Measurements from ENCODE around the gene DOCK1. TPM values are rescaled to one million over a fixed set of nuclear protein-coding genes. Genes with fewer than 3 reads are reported as not detected.
A peak's percentile ranks its signal among the peaks of the same experiment; 100 is the strongest.

DOCK1 gene
- total RNA-seq, 2 donors from 2014 or later, result 1.1 TPM

DNA sequence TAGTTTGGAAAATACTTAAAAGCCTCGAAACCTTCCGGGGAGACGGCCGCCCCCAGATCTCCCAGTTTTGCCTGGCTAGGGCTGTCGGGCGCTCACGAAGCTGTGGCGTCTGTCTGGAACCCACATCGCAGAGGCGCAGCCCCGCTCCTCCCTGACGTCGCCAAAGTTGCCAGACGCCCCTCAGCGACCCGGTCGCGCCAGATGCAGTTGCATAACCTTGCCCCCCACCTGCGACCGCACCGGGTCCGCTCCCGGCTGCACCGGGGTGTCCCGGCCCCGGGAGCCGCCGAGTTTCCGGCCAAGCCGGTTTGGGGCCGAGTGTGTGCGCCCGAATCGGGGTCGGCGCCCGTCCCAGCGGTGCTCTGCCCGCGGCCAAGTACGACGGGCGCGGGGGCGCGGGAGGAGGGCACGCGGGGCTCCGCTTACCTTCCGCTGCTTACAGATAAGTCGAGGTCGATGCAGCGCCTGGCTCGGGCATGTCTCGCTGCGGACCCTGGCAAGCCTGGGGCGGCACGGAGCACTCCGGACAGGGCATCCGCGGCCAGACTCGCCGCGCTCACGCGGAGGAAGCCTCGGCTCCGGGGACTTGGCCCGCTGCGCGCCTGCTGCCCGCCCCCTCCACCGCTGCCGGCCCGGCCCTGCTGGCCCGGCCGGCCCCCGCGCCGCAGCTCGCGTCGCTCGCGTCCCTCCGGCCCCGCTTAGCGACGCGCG is 290.5 kb downstream of the DOCK1 start:
- DNase-seq (ENCODE audit: low spot score in 2 of 2), result no peak
- no peaks in the 10 kb centered on the region for H3K36me3 Mint-ChIP-seq
- no peak for ATAC-seq

DNA sequence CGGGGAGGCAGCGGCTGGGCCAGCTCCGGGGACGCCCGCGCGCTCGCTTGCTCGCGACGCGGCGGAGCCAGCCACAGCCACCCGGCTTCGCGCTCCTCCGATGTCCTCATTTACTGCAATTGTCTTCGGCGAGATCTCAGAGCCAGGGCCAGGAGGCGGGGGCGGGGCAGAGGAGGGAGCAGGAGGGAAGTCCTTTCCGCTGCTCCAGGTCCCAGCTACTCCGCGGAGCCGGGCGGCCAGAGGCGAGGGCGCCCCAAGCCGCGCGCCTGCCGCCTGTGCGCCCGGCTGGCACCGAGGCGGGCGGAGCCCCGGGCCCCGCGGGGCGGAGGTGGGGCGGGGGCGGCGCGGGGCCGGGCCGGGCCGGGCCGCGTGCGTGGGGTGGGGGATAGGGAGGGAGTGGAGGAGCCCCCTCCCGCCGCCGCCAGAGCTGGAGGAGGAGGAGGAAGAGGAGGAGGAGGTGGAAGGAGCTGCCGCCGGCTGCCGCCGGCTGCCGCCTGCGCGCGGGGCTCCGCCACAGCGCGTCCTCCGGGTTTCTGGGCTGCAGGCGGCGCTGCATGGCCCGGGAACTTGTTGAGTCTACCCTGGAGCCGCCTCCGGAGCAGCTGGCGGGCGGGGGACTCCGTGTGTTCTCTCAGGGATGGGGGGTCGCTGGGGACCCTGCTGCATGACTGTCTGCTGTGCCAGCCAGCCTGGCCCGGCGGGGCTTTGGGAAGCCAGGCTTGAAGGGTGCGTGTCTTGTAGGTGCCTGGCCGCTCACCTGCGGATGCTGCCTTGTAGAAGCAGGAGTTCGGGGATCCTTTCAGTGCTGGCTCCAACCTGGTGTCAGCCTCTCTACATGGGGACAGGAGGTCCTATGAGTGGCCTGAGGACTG is 291.3 kb downstream of the DOCK1 start, which contains the start of gene INSYN2A:
Gene INSYN2A (minus strand): TSS at position 310 of the 872 bp plus-strand sequence. CDS start 20,196 bp downstream, outside the sequence.
- Mint-ChIP-seq H3K27ac (no peak within 1 kb of the TSS), H3K36me3 (no peaks in the 10 kb centered on the region), H3K9me3 (no peaks in the 10 kb centered on the region)
- no peak for DNase-seq (ENCODE audit: low spot score in 2 of 2)
- peak in 1 of 2 donors; percentile 40 for ATAC-seq

More for the DNA sequence above, 290.5 kb downstream of the DOCK1 start:
- Mint-ChIP-seq H3K9me3 (no peaks in the 10 kb centered on the region), H3K27ac (no peak overlapping the region)

DNA sequence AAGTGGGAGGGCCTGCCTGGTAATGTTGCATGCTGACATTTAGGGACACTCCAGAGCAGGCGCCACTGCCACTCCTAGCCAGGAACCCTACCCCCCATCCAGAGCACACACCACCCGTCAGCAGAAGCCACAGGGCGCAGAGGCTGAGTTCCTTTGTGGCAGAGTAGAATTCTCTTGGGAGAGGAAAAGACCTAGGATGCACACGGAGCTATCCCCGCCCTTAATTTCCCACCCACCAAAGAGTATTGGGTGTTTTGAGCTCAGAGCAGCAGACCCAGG is 291.9 kb downstream of the DOCK1 start:
- Mint-ChIP-seq H3K36me3 (no peaks in the 10 kb centered on the region), H3K9me3 (no peaks in the 10 kb centered on the region), H3K27ac (no peak overlapping the region)
- ATAC-seq (no peak), DNase-seq (ENCODE audit: low spot score in 2 of 2) (no peak)

GRCh38 chr10:127198307-127198706 is 293.1 kb downstream of the DOCK1 start:
- no peak for DNase-seq (ENCODE audit: low spot score in 2 of 2)

DNA sequence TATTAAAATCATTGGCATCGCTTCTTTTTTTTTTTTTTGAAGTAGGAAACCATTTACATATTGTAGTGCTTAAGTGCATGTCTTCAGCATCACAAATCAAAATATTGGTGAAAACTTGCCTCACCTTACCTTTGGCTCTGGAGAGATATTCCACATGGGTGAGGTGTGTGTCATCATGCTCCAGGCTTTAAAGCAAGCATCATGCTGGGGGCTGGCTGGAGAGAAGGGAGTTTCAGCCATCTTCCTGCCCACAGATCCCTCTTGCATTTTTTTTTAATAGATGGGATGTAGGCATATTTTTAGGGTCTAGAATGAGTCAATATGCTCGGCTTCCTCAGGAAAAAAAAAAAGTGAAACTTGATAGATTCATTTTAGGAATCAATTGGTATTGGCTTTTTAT is 293.5 kb downstream of the DOCK1 start:
- H3K9me3 Mint-ChIP-seq, result no peaks in the 10 kb centered on the region
- no peak for ATAC-seq
- H3K36me3 Mint-ChIP-seq, result no peaks in the 10 kb centered on the region
- DNase-seq (ENCODE audit: low spot score in 2 of 2), result no peak
- no peak overlapping the region for H3K27ac Mint-ChIP-seq

More at GRCh38 chr10:127198307-127198706, 293.1 kb downstream of the DOCK1 start:
- Mint-ChIP-seq H3K9me3 (no peaks in the 10 kb centered on the region), H3K27ac (no peak overlapping the region), H3K36me3 (no peaks in the 10 kb centered on the region)
- no peak for ATAC-seq

DNA sequence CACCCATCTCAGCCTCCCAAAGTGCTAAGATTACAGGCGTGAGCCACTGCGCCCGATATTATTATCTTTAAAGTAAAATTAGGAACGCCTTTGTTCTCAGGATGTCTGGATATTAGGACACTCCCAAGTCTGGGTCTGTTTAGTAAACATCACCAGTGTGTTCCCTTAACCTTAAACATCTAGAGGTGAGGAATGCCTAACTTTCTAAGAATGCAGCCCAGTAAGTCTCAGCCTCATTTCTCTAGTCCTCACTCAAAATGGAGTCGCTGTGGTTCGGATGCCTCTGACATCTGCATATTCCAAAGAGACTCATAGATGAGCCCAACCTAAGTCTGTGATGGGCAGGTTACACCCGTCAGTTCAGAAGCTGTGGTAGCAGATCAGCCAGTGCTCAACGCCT is 295.4 kb downstream of the DOCK1 start:
- no peaks in the 10 kb centered on the region for H3K36me3 Mint-ChIP-seq
- ATAC-seq, result no peak
- no peaks in the 10 kb centered on the region for H3K9me3 Mint-ChIP-seq
- DNase-seq (ENCODE audit: low spot score in 2 of 2), result no peak
- H3K27ac Mint-ChIP-seq, result no peak overlapping the region

- ATAC-seq (no peak), DNase-seq (ENCODE audit: low spot score in 2 of 2) (no peak)
- Mint-ChIP-seq H3K27ac (no peak overlapping the region), H3K36me3 (no peaks in the 10 kb centered on the region), H3K9me3 (no peaks in the 10 kb centered on the region)
Measured at GRCh38 chr10:127203067-127203466, 297.8 kb downstream of the DOCK1 start.

- no peaks in the 10 kb centered on the region for H3K9me3 Mint-ChIP-seq
- DNase-seq (ENCODE audit: low spot score in 2 of 2), result no peak
- no peak for ATAC-seq
- H3K36me3 Mint-ChIP-seq, result no peaks in the 10 kb centered on the region
- no peak overlapping the region for H3K27ac Mint-ChIP-seq
Measured at GRCh38 chr10:127207081-127207480, 301.9 kb downstream of the DOCK1 start.

DNA sequence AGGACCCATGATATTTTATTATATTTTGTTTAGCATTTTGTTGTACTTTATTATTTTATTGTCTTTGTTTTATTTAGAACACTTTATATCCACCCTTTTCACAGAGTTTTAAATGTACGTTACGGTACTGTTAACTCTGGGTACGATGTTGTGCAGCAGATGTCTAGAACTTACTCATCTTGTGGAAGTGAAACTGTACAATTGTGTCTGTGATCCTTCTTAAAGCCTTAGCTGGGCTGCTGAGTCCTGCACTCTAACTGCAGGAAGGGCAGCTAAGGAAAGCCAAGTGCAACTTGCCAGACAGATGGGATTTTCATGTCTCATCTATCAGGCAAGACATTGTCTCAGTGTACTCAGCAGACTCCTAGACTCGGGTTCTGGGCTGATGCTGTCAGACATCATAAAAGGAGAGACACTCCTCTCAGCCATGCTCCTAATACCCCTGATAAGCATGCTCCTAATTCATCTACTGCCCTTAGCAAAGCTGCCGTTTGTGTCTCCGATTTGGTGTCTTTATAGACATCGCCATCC is 305.8 kb downstream of the DOCK1 start:
- Mint-ChIP-seq H3K27ac (no peak overlapping the region), H3K9me3 (no peaks in the 10 kb centered on the region), H3K36me3 (no peaks in the 10 kb centered on the region)
- ATAC-seq (no peak), DNase-seq (ENCODE audit: low spot score in 2 of 2) (no peak)

DNA sequence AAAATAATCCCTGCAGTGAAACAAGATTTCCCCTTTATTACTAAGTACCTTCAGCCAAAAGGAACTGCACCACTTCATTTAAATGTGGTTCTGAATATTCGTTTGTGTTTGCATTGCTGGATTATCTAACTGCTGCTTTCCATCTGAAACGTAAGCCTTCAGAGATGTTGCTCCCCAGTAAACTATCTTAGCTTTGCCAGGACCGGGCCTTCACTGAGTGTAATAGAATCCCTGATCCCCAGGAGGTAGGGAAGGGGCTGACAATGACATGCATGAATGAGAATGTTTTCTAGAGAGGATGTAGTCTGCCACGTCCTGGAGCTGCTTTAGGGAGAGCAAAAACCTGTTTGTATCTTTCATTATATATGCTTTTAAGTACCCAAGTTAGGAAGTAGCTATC is 310.6 kb downstream of the DOCK1 start:
- Mint-ChIP-seq H3K27ac (no peak overlapping the region), H3K36me3 (no peaks in the 10 kb centered on the region), H3K9me3 (peaks cover 0 to 7% of the 10 kb centered on the region in 2 donors)
- DNase-seq (ENCODE audit: low spot score in 2 of 2), result no peak
- ATAC-seq, result no peak

- DNase-seq (ENCODE audit: low spot score in 2 of 2), result no peak
- Mint-ChIP-seq H3K9me3 (peaks cover 0 to 7% of the 10 kb centered on the region in 2 donors), H3K36me3 (no peaks in the 10 kb centered on the region), H3K27ac (no peak overlapping the region)
- no peak for ATAC-seq
Measured at GRCh38 chr10:127216274-127216673, 311.0 kb downstream of the DOCK1 start.

DNA sequence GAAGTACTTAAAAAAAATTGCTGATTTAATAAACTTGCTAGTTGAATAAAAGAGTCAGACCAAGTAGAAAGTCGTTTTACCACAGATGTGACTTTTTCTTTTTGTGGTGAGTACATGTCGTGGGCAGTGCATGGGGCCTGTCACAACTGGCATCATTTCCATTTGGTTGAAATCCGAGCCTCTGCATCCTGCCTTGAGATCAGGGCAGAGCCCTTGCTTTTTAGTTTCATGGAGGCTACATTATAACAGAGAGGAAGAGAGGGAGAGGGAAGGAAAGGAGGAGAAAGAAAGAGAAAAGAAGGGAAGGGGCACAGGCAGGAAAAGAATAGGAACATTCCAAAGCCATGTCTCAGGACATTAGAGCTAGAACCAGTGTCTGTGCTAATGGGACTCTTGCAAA is 311.6 kb downstream of the DOCK1 start:
- no peak overlapping the region for H3K27ac Mint-ChIP-seq
- peaks cover 0 to 7% of the 10 kb centered on the region in 2 donors for H3K9me3 Mint-ChIP-seq
- ATAC-seq (no peak), DNase-seq (ENCODE audit: low spot score in 2 of 2) (no peak)
- no peaks in the 10 kb centered on the region for H3K36me3 Mint-ChIP-seq

GRCh38 chr10:127218658-127219057 is 313.4 kb downstream of the DOCK1 start:
- Mint-ChIP-seq H3K27ac (no peak overlapping the region), H3K9me3 (peaks cover 0 to 7% of the 10 kb centered on the region in 2 donors), H3K36me3 (no peaks in the 10 kb centered on the region)
- ATAC-seq (no peak), DNase-seq (ENCODE audit: low spot score in 2 of 2) (no peak)

DNA sequence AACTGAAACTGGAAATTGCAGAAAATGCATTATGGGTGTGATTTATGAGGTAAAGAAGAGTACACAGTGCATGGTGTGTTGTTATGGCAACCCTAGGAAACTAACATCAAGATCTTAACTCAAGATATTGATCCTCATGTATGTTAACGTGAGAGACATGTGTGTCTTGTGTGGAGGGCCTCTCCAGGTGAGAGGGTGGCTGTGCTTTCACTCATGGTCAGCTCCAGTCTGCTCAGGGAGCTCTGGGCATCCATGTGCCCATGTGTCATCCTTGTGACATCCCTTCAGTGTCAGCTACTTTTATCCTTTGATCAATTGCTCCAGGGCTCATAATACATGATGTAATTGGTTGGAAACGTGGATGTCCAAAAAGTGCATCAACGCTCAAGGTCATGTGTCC is 316.1 kb downstream of the DOCK1 start:
- Mint-ChIP-seq H3K27ac (no peak overlapping the region), H3K9me3 (peaks cover 0 to 7% of the 10 kb centered on the region in 2 donors), H3K36me3 (no peaks in the 10 kb centered on the region)
- DNase-seq (ENCODE audit: low spot score in 2 of 2) (no peak), ATAC-seq (no peak)

- Mint-ChIP-seq H3K9me3 (no peaks in the 10 kb centered on the region), H3K27ac (no peak overlapping the region), H3K36me3 (no peaks in the 10 kb centered on the region)
- DNase-seq (ENCODE audit: low spot score in 2 of 2) (no peak), ATAC-seq (no peak)
Measured at GRCh38 chr10:127227027-127227426, 321.8 kb downstream of the DOCK1 start.

DNA sequence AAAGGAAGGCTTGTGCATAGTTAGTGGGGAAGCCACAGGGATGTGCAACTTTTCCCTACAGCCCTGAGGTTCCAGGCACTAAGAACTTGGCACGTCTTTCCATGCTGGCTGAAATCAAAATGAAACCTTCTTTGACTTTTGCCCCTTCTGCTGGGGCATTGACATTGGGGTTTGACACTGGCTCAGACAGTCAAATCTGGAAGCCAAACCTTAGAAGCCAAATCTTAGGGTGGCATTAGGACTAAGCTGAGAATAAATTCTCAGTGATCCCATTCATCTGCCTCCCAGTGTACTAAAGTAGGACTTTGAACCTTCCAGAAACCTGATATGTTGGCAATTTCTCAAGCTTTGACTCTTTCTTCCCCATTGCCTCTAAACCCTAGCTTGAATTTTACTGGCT is 322.4 kb downstream of the DOCK1 start:
- no peak overlapping the region for H3K27ac Mint-ChIP-seq
- DNase-seq (ENCODE audit: low spot score in 2 of 2), result no peak
- H3K9me3 Mint-ChIP-seq, result no peaks in the 10 kb centered on the region
- ATAC-seq, result no peak
- no peaks in the 10 kb centered on the region for H3K36me3 Mint-ChIP-seq

- DNase-seq (ENCODE audit: low spot score in 2 of 2) (no peak), ATAC-seq (no peak)
- Mint-ChIP-seq H3K36me3 (no peaks in the 10 kb centered on the region), H3K9me3 (no peaks in the 10 kb centered on the region), H3K27ac (no peak overlapping the region)
Measured at GRCh38 chr10:127228195-127228787, 323.1 kb downstream of the DOCK1 start.

All from activated naive CD4-positive, alpha-beta T cell treated with anti-CD3 and anti-CD28 coated beads, Interleukin-2, amount 50 U/mL, for 72 hours (primary cell).